RWPE1 (cell line): ENCODE measurements around the gene ABR.

Experiments
- CTCF ChIA-PET: fragments of 350-600 bp; sonication (Branson Sonifier 250); formaldehyde crosslinking; extraction: SDS; loops from one replicate; lab custom pipeline; 2021; lab: Yijun Ruan, JAX
- POLR2A ChIA-PET: fragments of 400-600 bp; formaldehyde crosslinking; extraction: SDS; loops from one replicate; lab custom pipeline; 2020; ENCODE audit warnings: antibody characterized with exemption; ENCODE audit not compliant: low non-redundant PET; lab: Yijun Ruan, JAX
- DNase-seq: peaks from one replicate; pipeline ENCODE4 v3.0.0; 2012; ENCODE audit warnings: low spot score
- H3K27ac ChIP-seq: fragments of 450-650 bp; 2 replicates; pipeline ENCODE4 v1.5.1; 2017
- CTCF ChIP-seq: fragments of 450-650 bp; conservative IDR thresholded peaks from 2 replicates; pipeline ENCODE4 v1.5.1; 2017; ENCODE audit warnings: low read depth, mild to moderate bottlenecking

ABR gene

GRCh38 chr17:1108765-1109605 is 70.8 kb downstream of the ABR start:
- H3K27ac ChIP-seq = peak overlapping the region; percentile 97
- ChIA-PET CTCF (interaction anchor here (0.5 to 1.5 kb wide), 2 partner anchors 51 to 53 kb away, joined by 3 read pairs; no protein-coding TSS in a partner anchor), POLR2A (no interaction called here)
- TF ChIP-seq CTCF = no peak
- peak; percentile 38 for DNase-seq

GRCh38 chr17:1108478-1108764 is 71.4 kb downstream of the ABR start:
- ChIA-PET POLR2A (no interaction called here), CTCF (interaction anchor here (0.5 to 1.5 kb wide), 2 partner anchors 50 to 52 kb away, joined by 3 read pairs; no protein-coding TSS in a partner anchor)
- H3K27ac ChIP-seq = peak overlapping the region; percentile 97
- no peak for DNase-seq
- TF ChIP-seq CTCF = no peak

DNA sequence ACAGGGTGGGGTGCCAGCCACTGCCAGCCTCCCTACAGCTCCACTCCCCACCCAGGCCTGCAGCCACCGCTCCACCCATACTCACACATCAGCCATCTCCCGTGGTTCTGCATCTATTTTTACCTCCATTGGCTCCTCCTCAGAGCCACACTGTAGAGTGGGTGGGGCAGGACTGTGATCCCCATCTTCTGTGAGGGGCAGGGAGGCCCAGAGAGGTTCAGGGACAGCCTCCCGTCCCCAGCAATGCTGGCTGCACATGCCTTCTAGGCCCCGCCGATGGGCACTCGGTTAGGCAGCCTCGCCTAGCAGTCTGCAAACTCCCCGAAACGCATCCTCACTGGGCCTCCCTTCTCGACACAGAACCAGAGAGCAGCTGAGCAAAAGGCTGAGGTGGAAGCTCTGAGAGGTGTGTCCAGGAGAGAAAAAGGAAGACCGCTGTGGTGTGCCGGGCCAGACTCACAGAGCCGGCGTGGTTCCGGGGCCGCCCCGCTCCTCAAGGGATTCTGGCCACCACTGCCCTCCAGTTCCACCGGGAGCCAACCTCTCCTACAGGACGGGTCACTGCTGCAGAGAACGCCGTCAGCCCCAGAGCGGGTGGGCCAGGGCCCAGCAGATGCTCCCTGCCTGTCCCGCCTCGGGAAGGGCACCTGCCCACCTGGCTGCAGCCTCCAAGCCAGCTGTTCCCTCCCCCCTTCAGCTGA is 71.9 kb downstream of the ABR start:
- DNase-seq = no peak
- POLR2A ChIA-PET = no interaction called here
- peak overlapping the region; percentile 97 for H3K27ac ChIP-seq
- no peak for TF ChIP-seq CTCF
- CTCF ChIA-PET = interaction anchor here (0.6 to 1.5 kb wide), 2 partner anchors 52 to 76 kb away, joined by 3 read pairs; no protein-coding TSS in a partner anchor

- H3K27ac ChIP-seq = peak overlapping the region; percentile 97
- TF ChIP-seq CTCF = no peak
- ChIA-PET POLR2A (no interaction called here), CTCF (interaction anchor here (0.6 to 1.5 kb wide), 3 partner anchors 24 to 77 kb away, joined by 3 read pairs; no protein-coding TSS in a partner anchor)
- no peak for DNase-seq
Measured at GRCh38 chr17:1107083-1107776, 72.6 kb downstream of the ABR start.

GRCh38 chr17:1104222-1104621 is 75.6 kb downstream of the ABR start:
- peak overlapping the region; percentile 9; the same call in 1 of the 2 replicates for H3K27ac ChIP-seq
- CTCF ChIA-PET = interaction anchor here (0.7 kb wide), 1 partner anchor 12 kb away, joined by 3 read pairs; no protein-coding TSS in a partner anchor
- TF ChIP-seq CTCF = no peak
- DNase-seq = no peak
- POLR2A ChIA-PET = no interaction called here

DNA sequence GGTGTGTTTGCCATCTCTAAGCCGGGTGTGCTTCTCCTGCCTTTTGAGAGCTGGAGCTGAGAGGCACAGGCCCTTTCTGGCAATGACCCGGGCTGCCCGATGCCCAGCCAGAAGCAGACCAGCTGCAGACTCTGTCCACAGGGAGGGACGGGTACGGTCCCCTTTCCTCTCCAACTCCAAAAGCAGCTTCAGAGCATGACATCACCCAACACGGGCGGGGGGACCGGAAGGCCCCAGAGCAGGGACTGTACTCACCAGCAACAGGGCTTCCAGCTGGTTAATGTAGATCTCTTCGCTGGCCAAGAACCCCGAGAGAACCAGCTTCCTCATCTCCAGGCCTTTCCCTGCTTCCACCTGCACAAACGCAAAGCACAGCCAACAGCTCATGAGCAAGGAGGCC is 79.4 kb downstream of the ABR start:
- DNase-seq = no peak
- CTCF ChIA-PET = interaction anchor here (0.6 kb wide), 1 partner anchor 21 kb away, joined by 3 read pairs; no protein-coding TSS in a partner anchor
- TF ChIP-seq CTCF = no peak
- peak overlapping the region; percentile 30; the same call in 1 of the 2 replicates for H3K27ac ChIP-seq
- POLR2A ChIA-PET = interaction anchor here (0.6 kb wide), 1 partner anchor 27 kb away, joined by 3 read pairs; no protein-coding TSS in a partner anchor
